GM19351 (cell line): ENCODE data around the gene TFPI.
A peak's percentile ranks its signal among the peaks of the same experiment; 100 is the strongest.

Source experiments
- ATAC-seq: cut with Tn5 transposase; IDR thresholded peaks from one replicate; pipeline ENCODE4 v1.9.1; 2021; ENCODE audit warnings: mild to moderate bottlenecking, moderate library complexity; ENCODE audit not compliant: unreplicated experiment

TFPI gene

GRCh38 chr2:187506416-187506815 lies 47.8 kb downstream of the TFPI start:
- ATAC-seq, result no peak

- ATAC-seq, result no peak
These were observed 49.1 kb downstream of the TFPI start for GRCh38 chr2:187505065-187505672.

GRCh38 chr2:187504312-187504921 lies 49.8 kb downstream of the TFPI start:
- no peak for ATAC-seq

DNA sequence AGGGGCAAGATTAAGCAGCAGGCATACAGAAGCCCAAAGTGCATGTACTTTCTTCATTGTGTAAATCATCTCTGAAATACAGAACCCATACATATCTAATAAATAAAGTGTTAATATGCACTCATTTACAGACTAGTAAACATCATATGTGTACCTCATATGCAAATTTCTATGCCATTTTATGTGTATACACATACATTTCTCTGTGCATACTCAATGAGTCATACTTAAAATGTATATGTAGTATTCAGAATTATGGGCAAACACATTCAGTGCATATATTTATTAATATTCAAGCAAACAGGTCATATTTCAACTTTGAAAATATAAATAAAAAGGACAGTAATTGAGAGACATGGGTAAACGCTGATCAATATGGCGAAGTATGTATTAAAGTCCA lies 50.5 kb downstream of the TFPI start:
- no peak for ATAC-seq

DNA sequence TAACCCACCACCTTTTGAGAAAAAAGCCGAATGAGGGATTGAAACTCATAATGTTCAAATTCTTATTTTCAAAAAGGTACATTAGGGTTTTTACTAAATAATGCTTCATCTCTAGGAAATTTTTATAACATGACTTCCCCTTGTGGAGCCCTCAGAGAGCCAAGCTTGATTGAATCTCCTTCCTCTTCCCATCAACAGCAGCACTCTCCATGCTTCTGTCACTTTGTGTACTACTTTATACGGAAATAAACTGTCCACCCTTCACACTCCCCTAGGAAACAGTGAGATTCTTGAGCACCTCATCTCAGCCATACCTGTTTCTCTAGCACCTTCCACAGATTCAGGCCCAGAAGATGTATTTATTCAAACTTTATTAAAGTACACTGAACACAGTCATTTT lies 51.8 kb downstream of the TFPI start:
- ATAC-seq, result no peak

- no peak for ATAC-seq
These were observed 53.5 kb downstream of the TFPI start for GRCh38 chr2:187500585-187501359.

DNA sequence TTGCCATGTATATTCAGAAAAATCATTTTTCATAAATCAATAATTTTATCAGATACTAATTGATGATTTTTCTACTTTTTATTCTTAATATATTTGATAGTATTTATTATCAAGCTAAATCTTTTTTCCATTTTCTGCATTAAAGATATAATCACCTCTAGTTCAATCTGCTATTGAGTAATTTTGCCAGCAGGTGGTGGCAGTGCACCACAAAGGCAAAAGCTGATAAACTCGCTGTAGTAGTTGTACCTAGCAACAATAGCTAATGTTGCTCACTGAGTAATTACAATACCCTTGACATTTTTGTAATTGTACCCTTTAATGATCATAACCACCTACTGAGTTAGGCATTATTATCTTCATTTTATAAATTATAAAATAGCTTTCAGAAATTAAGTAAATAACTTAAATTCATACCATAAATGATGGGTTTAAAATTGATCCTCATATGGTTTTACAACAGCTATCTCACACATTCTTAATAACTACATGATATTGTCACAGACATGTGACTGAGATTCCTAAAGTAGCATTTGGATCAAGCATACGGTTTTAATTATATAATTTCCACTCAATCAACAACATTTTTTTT lies 54.2 kb downstream of the TFPI start:
- peak; percentile 95 for ATAC-seq

- no peak for ATAC-seq
These were observed 56.3 kb downstream of the TFPI start for GRCh38 chr2:187497858-187498463.

- ATAC-seq, result no peak
These were observed 57.1 kb downstream of the TFPI start for GRCh38 chr2:187497140-187497539.

- ATAC-seq, result no peak
These were observed 58.9 kb downstream of the TFPI start for GRCh38 chr2:187495324-187495723.

DNA sequence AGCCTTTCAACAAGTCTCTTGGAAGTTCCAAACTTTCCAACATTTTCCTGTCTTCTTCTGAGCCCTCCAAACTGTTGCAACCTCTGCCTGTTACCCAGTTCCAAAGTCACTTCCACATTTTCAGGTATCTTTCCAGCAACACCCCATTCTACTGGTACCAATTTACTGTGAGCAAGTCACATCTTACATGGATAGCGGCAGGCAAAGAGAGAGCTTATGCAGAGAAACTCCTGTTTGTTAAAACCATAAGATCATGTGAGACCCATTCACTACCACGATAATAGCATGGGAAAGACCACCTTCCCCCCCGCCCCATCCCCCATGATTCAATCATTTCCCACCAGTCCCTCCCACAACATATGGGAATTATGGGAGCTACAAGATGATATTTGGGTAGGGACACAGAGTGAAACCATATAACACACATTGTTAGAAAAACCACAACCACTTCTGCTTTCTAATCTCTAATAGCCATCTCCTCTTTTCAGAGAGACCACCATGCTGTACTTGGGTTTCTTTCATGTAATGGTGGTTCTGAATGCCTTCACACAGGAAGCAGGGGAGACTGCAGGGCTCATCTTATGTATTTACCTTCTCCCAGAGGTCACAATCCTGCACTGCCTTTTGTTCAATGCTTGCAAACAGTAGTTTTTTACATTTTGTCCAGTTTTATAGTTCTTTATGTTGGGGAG lies 60.2 kb downstream of the TFPI start:
- ATAC-seq, result no peak

DNA sequence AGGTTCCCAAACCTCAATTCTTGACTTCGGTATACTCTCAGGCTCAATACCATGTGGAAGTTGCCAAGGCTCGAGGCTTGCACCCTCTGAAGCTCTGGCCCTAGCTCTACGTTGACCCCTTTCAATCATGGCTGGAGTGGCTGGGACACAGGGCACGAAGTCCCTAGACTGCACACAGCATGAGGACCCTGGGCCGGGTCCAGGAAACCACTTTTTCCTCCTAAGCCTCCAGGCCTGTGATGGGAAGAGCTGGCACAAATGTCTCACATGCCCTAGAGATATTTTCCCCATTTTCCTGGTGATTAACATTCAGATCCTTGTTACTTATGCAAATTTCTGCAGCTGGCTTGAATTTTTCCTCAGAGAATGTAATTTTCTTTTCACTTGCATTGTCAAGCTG lies 61.1 kb downstream of the TFPI start:
- ATAC-seq, result no peak

DNA sequence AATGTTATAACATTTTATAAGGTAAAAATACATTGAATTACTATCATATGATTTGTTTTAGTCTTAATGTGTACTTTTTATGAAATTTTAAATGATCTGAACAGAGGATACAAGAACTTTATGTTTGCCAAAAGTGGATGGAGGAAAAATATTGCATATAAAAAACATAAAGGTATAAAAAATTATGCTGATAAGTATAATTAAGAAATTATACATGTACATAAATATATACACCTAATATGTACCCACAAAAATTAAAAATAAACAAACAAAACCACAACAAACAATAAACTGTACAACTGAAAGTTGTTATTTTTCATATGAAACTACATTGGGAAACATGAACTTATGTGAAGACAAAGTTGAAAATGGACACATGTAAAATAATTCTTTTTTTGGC lies 68.0 kb downstream of the TFPI start:
- no peak for ATAC-seq

- no peak for ATAC-seq
These were observed 68.7 kb downstream of the TFPI start for GRCh38 chr2:187485523-187485922.

- no peak for ATAC-seq
These were observed 70.7 kb downstream of the TFPI start for GRCh38 chr2:187483537-187483936.

DNA sequence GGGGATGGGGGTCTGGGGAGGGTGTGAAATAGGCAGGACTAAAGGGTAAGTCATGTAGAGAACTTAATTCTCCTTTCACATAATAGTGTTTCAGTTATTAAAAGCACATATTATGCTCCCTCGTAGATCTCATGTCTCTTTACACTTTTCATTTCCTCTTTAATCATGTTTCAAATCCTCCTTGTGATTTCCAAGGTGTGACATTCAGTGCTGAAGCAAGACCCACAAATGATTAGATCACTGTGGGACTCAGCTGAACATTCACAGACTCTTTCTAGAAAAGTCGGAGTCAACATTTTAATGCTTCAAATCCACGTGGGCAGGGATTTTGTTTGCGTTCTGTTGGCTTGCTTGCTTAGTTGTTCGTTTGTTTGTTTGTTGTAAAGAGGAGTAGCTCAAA lies 71.4 kb downstream of the TFPI start:
- ATAC-seq, result peak; percentile 68

DNA sequence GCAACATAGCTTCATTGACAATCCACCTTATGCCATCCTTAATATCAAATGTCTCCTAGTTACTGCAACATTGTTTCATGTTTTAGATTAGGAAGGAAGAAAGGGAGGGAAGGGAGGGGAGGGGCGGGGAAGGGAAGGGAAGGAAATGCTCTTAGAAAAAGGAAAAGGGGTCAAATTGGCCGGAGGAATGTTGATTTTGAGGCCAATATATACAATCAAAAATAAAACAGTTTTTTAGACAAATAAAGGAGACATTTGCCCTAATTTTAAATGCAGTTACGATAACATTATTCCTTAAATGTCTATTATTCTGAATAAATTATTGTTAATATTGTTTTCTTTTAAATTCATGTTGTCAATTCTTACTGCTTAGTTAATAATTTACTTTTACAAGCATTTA lies 72.7 kb downstream of the TFPI start:
- ATAC-seq, result no peak

- ATAC-seq, result no peak
These were observed 75.5 kb downstream of the TFPI start for GRCh38 chr2:187478719-187479118.

DNA sequence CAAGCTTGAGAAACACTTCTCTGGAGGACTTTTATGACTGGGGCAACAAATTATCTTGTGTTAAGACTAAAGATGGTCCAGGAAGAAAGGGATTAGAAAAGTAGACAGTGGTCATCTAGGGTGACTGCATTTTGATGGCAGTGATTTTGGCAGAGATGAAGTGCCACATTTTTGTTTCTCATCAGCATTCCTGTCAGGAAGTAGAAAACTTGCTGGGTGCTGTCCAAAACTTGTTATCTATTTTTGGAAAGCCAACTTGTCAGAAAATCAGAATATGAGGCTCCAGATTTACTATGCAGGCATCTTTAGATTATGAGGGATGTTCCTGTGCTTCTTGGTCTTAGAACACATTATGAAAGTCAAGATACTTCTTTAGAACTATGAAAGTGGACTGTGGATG lies 77.2 kb downstream of the TFPI start:
- no peak for ATAC-seq

GRCh38 chr2:187475499-187476248 lies 78.6 kb downstream of the TFPI start:
- peak; percentile 82 for ATAC-seq
